Cortex of kidney (tissue), 1 donor: ENCODE results near the gene TMEM178B.
"Not testable (repeated sequence)": the region's sequence is repeated elsewhere in the genome, so short reads cannot be mapped to it uniquely, and the experiment has no call there.

ENCODE experiments used
- DNase-seq: peaks from one replicate; lab custom pipeline; 2025; lab: John Stamatoyannopoulos, UW

Gene TMEM178B

DNA sequence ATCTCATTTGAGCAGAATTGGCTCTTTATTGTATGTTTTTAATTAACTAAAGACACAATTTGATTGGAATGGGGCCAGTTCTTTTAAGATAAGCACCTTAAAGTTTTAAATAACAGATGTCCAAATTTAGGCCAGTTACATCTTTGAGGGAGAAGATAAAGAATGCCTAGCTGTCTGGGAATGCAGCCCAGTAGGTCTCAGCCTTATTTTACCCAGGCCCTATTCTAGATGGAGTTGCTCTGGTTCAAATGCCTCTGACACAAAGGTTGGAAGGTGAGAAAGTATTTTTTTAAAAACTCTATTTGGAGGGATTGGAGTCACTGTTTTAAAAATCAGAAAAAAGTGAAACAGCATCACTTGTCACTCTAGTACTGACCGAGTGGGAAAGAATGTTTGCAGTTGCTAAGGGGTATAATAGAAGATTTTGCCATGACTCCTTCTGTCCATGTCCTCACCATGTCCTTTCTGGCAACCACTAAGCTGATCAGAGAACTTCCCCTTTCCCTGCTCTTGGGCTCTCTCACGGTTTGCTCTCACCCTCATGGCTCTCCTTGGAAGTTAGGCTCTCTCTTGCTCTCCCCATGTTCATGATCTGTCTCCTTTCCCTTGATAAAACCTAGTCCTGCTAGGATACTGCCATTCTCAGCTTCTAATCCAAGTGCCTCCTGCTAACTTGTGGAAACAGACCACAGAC, 239.1 kb downstream of the TMEM178B start:
- DNase-seq, result no peak

- DNase-seq, result no peak
These were observed 240.0 kb downstream of the TMEM178B start for GRCh38 chr7:141313896-141314295.

GRCh38 chr7:141317033-141317585, 243.2 kb downstream of the TMEM178B start:
- DNase-seq, result no peak

DNA sequence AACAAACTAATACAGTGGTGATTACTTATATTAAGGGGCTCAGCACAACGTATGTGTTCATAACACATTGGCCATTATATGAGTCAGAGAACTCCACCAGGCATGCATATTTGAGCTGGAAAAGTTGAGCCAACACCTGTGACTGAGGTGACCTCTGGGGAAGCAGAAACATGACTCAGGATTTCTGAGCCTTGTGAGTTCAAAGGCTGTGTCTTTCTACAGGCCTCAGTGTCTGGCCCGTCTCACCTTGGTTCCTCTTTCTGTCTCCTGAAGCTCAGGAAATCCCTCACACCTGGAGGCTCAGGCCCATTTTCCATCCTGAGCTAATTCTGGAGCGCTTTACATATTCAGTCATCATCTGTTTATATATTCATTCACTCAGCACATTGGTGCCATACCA, 246.4 kb downstream of the TMEM178B start:
- DNase-seq, result no peak

DNA sequence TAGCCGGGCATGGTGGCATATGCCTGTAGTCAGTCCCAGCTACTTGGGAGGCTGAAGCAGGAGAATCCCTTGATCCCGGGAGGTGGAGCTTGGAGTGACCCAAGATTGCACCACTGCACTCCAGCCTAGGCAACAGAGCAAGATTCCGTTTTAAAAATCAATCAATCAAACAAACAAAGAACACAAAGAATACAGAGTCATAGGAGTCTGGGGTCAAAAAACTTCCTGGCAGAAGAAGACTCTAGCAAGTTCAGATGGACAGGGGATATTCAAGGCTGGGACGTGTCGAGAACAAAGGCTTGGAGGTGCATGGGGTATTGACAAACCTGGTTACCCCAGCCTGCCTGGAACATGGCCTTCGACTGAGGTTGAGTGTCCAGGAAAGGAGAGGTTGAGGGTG, 248.5 kb downstream of the TMEM178B start:
- no peak for DNase-seq

- DNase-seq, result no peak
These were observed 250.0 kb downstream of the TMEM178B start for GRCh38 chr7:141323826-141324225.

- DNase-seq, result no peak
These were observed 251.0 kb downstream of the TMEM178B start for GRCh38 chr7:141324870-141325269.

DNA sequence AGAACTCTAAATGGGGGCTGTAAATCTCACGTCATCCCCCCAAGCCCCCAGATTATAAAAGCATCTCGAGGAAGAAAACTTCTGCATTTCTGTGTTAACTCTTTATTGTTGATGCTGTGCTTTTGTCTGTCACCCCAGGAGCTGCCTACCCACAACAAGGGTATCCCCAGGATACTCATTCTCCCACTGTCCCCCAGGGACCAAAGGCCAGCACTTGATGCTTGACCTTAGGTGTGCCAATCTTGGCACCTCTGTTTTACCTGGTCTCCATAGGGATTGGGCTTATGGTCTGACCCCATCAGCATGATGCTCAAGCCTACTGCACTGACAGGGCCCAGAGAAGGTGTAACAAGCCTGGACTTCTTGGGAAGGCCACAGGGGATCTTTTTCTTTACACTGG, 251.4 kb downstream of the TMEM178B start:
- DNase-seq, result no peak

DNA sequence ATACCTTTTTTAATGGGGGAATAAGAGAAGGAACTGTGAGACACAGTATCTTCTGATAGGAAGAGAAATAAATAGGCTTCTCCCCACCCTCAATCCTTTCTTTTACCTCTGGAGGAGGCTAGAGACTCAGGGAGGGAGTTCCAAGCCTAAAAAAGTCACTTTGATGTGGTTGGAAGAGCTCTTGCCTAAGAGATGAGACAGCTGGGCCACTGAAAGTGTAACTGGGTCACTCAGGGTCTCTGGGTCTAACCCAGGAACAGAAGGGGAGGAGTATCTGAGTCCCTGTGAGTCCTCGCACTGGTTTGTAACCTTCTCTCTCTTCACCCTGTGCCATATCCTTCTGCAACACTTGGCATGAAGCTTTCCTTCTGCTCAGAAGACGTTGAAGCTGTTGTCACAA, 254.4 kb downstream of the TMEM178B start:
- no peak for DNase-seq

GRCh38 chr7:141330285-141330684, 256.4 kb downstream of the TMEM178B start:
- not testable (repeated sequence) for DNase-seq

DNA sequence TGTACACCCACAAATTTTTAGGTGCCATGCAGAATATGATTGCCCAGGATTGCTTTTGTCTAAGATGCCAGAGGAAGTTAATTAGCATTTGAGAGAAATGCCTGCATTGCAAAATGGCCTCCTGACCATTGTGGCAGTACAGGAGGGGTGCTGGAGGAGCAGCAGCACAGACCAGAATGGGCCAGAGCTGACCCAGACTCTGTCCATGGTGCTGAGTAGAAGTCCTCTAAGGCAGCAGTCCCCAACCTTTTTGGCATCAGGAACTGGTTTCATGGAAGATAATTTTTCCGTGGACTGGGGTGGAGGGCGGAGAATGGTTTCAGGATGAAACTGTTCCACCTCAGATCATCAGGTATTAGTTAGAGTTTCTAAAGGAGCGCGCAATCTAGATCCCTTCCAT, 259.6 kb downstream of the TMEM178B start:
- DNase-seq, result no peak

DNA sequence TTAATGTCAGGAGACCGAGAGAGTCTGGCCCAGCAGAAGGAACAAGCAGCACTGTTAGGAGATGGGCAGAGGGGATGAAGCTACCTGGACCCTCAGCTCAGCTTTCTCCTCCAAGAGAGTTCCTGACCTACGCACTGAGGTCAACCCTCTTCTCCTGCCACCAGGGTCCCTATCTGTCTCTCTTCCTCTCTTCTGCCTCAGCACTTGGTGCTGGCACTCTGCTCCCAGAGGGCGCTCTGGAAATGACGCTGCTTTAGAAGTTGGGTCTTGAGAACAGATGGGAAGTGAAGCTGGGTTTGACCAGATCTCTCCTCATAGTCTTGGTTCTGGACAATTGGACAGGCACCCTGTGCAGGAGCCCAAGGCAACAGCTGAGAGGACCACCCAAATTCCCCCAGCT, 261.3 kb downstream of the TMEM178B start:
- DNase-seq, result no peak

- no peak for DNase-seq
These were observed 265.7 kb downstream of the TMEM178B start for GRCh38 chr7:141339603-141340002.

DNA sequence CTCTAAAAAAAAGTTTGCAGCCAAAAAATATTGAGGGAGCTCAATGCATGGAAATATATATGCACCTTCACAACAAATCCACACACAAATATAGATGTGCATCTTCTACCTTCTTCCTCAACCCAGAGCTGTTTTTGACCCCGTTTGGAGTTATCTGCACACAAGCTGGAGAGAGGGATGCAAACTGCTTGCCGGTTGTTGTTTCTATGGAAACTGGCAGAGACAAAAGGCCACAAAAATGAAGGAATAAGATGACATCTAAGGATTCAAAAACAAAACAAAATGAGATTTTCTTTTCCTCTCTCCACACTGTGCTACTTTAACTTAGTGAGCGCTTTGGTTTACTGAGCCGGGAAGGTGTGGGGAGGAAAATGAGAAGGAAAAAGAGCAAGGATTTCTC, 267.1 kb downstream of the TMEM178B start:
- DNase-seq, result no peak

DNA sequence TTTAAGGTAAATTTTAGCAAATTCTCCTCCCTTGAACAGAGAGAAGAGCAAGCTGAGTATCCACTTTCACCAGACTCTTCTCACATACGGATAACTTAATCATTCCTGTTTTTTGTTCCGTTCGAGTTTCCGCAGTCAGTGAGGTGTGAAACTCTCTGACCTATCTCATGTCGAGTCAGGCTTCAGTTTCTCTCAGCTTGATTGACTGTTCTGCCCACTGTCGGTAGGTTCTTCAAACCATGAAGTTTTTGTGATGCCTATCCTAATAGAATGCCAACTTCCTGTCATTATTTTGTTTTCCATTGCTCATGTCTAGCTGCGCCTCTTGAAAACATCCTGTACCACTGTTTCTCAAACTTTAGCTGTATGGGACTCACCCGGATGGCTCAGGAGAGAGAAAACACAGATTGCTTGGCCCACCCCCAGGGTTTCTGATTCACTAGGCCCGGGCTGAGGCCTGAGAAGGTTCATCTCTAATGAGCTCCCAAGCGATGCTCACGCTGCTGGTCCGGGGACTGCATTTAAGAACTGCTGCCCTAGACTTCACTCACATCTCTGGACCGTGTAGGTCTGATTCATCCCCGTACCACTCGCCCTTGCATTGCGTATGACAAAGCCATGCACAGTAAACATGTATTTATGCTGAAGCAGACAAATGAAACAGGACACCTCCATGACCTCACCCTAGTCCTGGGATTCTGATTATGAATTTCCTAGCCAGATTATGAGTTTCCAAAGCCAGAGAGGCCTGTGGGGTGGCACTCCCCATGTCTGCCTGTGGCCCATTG, 269.0 kb downstream of the TMEM178B start:
- DNase-seq, result no peak

- no peak for DNase-seq
These were observed 270.5 kb downstream of the TMEM178B start for GRCh38 chr7:141344153-141344935.

GRCh38 chr7:141348728-141349127, 274.9 kb downstream of the TMEM178B start:
- DNase-seq, result no peak

DNA sequence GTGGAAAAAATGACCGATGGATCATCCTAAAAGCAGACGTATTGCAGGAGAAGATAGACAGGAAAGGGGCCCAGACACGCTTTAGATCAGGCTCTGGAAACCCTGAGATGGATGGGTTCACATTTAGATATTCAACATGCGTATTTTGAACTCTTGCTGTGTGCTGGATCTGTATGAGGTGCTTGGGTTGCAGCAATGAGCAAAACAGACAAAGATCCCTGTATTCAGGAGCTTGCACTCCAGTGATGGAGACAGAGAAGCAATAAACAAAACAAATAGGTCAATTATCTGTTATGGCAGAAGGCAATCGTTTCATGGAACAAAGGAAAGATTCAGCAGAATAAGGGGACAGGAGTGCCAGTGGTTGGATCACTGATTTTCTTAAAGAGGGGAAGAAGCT, 275.5 kb downstream of the TMEM178B start:
- DNase-seq, result no peak

DNA sequence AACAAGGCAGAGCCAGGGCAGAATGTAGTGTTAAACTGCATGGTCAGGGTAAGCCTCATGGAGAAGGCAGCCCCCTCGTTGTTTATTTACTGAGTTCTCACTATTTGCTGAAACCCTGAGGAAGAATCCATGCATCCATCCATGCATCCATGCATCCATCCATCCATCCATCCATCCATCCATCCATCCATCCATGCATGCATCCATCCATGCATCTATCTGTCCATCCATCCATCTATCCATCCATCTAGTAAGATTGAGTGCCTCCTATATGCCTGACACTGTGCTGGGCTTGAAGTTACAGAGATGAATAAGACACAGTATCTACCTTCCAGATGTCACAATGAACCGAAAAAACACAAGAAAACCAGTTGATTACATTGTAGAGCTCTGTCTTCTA, 275.9 kb downstream of the TMEM178B start:
- DNase-seq, result no peak

DNA sequence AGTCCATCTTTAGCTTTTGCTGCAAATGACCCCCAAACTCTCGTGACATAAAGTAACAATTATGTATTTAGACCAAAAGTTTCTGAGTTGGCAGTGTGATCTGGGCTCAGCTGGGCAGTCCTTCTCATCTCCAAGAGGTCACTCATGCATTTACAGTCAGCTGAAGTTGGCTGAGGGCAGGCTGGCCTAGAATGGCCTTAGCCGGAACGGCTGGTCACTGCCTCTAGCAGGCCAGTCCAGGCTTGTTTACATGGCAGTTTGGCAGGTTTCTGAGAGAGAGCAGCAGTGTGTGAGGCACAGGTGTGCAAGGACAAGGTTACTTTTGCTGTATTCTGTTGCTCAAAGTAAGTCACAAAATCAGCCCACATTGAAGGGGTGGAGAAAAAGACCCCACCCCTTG, 277.3 kb downstream of the TMEM178B start:
- no peak for DNase-seq

- DNase-seq, result no peak
These were observed 279.1 kb downstream of the TMEM178B start for GRCh38 chr7:141352955-141353354.

DNA sequence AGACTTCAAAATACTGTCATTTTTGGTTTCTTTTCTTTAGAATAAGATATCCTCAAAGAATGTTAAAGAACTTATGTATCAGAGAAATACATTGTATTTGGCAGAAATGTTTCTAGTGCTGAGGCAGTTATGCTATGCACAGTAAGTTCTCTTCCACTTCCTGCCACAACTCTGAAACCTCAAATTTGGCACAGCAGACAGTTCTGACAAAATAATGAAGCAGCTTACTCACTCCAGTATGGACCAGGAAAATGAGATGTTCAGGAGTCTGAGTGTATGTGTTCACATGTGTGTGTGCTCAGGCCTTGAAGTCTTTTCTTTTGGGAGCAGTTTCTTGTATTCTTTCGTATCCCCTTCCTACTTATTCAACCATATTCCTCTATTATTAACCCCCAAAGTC, 280.4 kb downstream of the TMEM178B start:
- DNase-seq, result no peak

DNA sequence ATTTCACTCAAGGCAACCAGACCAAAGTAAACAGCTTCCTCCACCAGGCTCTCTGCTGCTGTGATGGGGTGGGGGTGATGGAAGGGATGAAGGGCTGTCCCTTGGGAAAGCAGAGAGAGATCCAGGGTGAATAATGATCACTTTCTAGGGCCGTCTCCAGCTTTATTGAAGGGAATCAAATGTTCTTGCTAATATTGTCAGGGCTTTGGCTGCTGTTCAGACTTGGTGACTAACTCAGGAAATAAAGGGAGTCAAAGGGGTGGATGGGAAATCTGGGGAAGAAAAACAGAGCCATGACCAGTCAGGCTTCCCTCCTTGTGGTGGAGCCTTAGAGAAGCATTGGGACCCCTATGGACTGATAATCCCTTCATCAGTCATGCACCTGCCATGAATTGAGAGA, 281.2 kb downstream of the TMEM178B start:
- no peak for DNase-seq
